NCI-H1417 treated with DMSO at 0.1 percent for 48 hours (cell line): Measurements from ENCODE around the gene CD248.

ENCODE experiments used
- DNase-seq: peaks from one replicate; lab custom pipeline; 2025; lab: John Stamatoyannopoulos, UW

The CD248 gene

GRCh38 chr11:66340596-66341501, 24.0 kb upstream of the CD248 start:
- no peak for DNase-seq

DNA sequence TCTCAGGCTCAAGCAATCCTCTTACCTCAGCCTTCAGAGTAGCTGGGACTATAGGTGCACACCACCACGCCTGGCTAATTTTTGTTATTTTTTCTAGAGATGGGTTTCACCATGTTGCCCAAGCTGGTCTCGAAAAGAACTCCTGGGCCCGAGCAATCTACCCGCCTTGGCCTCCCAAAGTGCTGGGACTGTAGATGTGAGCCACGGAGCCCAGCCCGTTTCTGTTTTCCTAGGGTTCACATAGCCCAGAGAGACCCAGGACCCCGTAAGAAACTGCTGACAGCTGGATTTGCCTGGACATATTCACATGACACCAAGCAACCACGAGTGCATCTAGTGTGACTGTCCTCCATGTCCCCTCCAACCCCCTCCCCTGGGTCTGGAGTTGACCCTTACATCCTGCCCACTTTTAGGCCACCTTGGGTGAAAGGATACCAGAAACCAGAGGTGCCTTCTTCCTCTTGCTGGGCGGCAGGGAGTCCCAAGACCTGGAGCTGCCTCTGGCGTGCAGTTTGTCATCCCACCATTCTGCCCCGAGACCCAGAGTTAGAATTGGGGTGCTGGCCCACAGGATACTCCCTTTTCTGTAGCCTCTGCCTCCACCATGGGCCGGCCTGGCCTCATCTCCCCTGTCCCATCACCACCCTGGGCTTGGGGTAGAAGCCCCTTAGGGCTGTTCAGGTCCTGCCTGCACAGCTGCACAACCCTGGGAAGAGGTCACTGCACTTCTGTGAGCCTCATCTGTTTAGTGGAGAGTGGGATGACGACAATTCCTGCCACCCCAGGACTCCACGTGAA, 23.0 kb upstream of the CD248 start:
- no peak for DNase-seq

DNA sequence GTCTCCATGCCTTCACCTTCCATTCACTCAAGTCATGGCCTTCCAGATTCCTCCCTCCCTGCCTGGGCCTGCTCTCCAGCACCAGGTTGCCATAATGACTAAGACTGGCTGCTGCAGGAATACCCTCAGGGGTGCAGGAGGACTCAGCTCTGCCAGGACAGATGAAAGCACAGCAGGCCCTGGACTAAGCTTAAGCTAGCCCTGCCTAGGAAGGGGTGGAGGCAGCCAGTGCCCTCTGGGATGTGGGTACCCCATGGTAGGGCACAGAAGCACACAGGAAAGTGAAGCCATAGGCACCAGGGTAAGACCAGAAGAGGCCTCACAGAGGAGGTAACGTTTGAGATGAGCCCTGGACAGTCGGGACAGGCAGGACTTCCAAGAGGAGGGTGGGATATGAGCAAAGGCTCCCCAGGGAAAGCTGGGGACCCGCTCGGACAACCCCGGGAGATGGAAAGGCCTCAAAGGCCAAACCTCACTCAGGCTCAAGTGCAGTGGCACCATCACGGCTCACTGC, 22.4 kb upstream of the CD248 start:
- no peak for DNase-seq

- DNase-seq, result no peak
Observed at GRCh38 chr11:66338276-66339161, 21.7 kb upstream of the CD248 start.

DNA sequence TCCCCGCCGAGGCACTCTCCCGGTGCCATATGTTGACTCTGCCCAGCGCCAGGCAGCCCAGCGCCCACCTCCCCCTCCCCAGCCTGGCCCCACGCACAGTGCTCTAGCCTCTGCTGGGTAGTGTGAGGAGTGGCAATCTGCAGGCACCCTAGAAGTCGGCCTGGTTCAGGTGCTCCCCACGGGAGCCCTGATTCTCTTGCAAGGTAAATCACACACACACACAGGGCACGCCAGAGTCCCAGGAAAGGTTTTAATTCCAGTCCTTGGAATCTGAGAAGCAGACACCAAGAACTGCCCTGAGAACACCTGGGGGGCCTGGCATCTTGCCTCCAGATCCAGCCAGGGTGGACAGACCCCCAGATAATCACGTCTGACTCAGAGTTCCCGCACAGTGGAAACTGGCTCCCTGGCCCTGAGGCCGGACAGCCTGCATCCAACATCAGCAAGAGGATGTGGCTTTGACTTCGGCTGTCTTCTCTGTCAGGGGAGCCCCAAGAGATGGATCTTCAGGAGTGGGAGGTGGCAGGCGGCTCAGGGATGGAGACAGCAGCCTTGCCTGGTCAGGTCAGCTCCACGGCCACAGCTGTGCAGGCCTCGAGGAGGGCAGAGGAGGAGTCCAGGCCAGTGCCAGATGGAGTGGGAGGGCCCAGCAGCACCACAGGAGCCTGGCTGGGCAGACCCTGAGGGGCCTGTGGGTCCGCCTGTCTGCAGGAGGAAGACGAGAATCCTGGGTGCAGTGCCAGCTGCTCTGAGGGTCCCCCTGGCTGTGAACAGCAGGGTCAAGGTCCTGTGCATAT, 20.5 kb upstream of the CD248 start:
- no peak for DNase-seq

DNA sequence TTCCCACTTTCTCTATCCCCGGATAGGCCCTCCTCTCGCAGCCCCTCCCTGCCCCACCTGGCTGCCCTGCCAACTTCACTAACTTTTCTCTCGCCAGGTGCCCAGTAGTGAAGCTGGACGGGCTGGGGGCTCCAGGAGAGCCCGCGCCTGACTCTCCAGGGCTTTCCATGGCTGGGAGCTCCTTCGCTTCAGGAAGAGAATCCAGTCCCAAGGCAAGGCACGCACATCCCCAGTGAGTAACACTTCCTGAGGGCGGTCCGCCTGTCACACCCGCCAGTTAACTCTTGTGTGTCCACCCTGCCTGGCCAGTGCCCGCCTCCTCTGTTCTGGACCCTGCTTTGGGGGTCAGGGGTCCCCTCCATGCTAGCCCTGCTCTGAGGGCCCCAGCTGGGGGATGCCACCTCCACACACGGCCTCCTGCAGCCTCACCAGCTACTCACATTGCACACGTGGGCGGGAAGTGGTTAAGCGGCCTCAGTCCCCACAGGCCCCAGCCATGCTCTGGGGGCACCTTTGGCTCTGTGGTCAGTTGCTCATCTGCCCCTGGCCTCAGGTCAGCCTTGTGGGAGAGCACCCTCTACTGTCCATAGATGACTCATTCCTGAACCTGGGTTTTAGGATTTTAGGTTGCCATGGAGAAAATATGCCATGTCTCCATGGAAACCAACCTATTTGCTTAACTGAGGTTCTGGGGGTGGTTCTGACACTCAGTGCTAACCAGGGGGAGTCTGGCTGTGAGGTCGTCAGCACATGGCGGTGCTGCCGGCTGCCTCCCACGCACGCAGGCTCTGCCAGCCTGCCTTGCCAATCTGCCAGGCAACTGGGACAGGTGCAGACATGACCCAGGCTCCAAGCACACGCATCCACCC, 19.6 kb upstream of the CD248 start, which contains the start of gene RIN1:
Gene RIN1, minus strand, starts transcription at position 201 of the 869 bp plus-strand sequence. Its CDS starts 32 bp downstream, at position 169.
- no peak for DNase-seq

GRCh38 chr11:66335531-66336233, 18.8 kb upstream of the CD248 start:
- DNase-seq, result no peak

DNA sequence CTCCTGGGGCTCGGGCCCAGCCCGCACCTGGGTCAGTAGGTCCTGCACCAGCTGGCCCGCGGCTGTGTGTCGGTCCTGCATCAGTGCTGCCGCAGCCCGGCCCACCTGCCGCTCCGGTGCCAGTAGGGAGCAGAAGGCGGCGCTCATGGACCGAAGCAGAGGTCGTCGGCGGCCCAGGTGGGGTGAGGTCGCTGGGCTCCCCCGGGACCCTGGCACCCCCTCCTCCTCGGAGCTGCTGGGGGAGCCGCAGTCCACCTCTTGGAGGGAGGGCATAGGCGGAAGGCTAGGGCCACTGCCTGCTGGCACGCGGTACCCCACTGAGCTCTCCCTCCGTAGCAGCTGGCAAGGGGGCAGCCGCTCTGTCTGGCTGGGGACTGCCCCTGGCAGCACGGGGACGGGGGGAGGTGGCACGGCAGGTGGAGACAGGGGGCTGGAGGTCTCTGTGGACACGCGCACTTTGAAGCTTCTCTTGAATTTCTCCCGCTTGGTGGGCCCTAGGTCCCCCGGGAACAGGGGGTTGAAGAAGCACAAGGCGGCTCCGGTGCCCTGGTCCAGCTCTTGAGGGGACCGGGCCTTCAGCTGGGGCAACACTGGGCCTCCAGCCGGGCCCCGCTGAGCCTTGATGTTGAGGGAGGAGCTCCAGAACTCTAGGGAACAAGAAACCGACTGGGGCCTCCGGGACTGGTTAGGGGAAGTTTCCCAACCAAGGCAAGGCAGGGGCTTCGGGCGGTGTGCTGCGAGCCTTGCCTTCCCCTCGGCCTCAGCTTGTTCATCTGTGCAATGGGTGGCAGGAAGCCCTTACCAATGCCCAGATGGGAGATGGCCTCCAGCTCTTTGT, 18.0 kb upstream of the CD248 start:
- no peak for DNase-seq

DNA sequence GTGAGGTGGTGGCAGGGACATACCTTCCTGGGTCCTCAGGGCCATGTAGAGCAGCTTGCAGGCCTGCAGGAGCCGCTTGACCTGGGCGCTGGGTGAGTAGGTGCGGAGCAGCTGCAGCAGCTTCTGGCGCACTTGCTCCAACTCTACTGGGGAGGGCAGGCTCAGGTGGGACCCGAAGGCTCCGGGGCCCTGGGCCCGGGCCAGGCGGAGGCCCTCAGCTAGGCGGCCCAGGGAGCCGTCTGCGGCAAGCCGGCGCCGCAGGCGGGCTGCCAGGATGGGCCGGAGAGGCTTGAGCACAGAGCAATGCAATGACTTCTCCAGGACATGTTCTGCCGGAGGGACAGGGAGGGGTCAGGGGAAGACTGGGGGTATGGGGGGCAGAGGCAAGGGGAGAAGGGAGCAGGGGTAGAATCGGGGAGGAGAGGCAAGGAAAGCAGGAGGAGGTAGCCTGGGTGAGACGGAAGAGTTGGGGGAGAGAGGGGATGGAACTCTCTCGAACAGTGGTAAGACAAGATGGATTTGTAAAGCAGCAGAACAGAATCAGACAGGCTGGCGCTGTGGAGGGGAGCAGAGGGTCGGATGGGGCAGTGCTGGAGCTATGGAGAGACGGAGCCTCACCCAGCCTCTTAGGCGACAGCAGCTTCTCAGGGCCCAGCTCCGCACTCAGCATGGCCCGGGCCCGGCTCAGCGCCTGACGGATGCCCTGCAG, 17.2 kb upstream of the CD248 start:
- no peak for DNase-seq

DNA sequence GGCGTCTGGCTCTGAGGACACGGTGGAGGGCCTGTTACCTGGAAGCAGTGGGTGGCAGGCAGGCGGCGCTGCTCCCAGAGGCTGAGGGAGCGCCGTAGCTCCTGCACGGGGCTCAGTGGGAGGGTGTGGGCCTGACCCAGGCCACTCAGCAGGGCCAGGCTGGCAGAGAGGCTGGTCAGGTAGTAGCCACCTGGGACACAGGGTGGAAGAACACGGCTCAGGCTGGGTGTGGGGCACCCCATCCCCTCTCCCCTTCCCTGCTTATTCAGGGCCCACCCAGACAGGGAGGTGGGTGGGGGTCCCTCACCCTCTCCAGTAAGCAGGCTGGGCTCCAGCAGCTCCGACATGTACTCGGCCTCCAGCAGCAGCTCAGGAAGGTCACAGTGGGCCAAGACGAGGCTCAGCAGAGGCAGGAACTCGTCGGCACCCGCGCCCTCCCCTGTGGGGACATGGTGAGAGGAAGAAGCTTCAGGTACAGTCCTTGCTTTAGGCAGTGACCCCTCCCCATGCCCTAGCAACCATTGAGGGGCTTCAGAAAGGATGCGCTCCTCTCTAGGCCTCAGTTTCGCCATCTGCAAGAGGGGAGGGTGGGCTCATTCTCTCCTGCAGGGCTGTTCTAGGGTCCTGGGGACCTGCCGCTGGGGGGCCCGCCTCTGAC, 16.5 kb upstream of the CD248 start:
- no peak for DNase-seq

DNA sequence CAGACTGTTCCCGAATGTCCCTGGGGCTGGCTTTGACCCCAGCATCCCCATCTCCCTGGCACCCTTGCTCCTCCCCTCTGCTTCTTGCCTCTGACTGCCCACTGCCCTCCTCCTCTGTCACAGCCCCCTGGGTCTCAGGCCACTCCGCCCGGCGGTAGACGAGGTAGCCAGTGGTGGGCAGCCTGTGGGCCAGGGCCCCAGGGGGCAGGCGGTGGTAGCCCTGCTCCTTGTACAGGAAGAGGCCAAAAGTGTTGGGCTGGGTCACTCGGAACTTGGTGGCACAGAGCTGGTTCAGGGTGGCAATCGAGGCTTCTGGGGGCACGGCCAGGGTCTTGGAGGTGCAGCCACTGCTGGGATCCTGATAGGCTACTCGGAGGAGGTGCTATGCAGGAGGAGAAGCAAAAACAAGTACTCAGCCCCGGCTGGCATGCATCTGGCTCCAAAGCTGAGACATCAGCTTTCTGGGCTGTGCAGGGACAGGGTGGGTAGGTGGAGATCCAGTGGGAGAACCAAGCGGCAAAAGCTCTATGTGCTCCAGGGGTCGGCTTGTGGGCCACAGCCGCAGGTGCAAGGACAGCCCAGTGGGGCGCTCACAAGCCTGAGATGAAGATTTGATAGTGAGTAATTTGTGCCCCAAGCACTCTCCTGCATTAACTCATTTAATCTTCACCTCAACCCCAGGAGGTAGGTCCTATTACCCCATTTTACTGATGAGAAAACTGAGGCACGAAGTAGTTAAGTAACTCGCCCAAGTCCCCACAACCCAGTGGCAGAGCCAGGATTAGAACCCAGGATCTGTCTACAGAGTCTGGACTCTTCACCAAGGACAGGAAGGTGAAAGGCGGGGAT, 15.8 kb upstream of the CD248 start:
- no peak for DNase-seq

DNA sequence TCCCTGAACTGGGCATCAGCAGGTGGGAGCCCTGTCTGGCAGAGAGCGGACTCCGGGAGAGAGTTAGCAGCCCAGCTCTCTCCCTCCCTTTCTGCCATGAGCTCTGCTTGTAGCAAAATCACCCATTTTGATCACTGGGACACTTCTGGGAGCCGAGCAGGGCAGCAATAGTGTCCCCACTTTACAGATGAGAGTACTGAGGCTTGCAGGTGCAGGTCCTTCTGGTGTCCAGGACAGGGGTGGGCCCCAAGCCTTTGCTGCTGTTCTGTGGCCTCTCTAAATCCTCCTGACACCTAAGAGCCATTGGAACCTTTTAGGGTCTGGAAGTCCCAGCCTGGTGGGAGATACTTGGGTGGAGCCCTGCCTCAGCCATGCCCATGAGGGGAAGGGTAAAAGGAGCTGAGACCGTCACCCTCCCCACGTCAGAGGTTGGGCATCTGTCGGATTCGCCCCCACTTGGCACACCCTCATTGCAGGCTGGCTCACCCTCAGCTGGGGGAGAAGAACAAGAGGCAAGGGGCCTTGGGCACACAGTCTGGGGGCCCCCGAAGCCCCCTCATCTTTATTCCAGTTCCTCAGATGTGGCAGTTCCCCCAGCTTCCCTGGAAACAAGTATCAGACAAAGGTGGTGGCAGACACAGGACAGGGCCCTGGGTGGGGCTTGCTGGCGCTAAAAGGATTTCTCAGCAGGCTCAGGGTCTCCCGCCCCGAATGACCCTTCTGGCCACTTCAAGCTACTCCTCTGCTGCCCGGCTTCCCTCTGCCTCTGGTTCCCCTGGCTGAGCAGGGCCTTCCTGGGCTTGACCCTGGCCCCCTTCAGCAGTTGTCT, 14.9 kb upstream of the CD248 start:
- DNase-seq, result no peak

DNA sequence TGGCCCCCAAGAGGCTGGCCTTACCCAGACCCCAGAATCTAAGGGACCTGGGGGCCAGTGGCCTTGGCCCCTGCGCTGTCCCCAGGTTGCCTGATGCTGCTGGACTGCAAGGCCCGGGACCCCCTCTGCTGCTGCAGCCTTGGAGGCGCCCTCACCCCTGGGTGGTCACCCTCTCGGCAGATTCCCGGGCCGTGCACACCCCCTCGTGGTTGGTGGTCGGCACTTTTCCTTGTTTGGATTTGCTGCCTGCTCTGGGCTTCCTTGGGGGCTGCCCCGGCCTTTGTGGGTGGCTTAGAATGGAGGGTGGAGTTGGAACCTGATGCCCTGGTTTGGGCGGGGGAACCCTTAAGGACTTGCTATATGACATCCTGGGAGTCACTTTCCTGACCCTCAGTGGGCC, 14.1 kb upstream of the CD248 start:
- no peak for DNase-seq

DNA sequence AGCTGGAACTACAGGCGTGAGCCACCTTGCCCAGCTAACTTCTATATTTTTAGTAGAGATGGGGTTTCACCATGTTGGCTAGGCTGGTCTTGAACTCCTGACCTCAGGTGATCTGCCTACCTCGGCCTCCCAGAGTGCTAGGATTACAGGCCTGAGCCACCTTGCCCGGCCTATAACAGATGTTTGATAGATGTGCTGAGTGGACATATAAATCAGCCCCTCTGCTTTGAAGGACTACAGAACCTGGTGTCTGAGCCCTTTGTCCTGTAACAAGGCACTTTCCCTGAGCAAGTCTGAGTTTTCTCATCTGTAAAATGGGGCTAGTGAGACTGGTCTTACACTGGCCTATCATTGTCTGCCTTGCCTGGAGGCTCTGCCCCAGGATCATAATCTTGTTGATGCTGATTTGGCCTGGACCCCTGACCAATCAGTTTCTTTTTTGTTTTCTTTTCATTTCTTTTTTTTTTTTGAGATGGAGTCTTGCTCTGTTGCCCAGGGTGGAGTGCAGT, 12.4 kb upstream of the CD248 start:
- DNase-seq, result no peak
